HepG2 (cell line): Measurements from ENCODE around the gene RDH8. TPM values are rescaled to one million over a fixed set of nuclear protein-coding genes. Genes with fewer than 3 reads are reported as not detected.

Source experiments
- ATAC-seq: fragments of 200-7000 bp; cut with Tn5 transposase; 3 replicates; pipeline ENCODE4 v1.9.1; 2020; ENCODE audit warnings: mild to moderate bottlenecking, moderate library complexity
- BruUV-seq: library from RNA; stranded (reverse); fragments of 400-500 nt; replicated peaks from 2 replicates; lab custom pipeline; 2021; lab: Mats Ljungman, UMichigan
- CTCF ChIA-PET: fragments of 300-600 bp; formaldehyde crosslinking; extraction: SDS; loops from one replicate; lab custom pipeline; 2021; ENCODE audit warnings: low total read pairs, inconsistent platforms, low intra/inter-chr PET ratio; lab: Yijun Ruan, JAX
- POLR2A ChIA-PET: fragments of 350-600 bp; sonication (Branson Sonifier 250); formaldehyde crosslinking; loops from one replicate; lab custom pipeline; 2020; ENCODE audit warnings: antibody characterized with exemption, inconsistent platforms; lab: Yijun Ruan, JAX
- DNase-seq: peaks from one replicate; pipeline ENCODE4 v3.0.0-alpha.2; 2015; ENCODE audit warnings: low spot score
- FAIRE-seq: peaks from 3 replicates; lab custom pipeline; 2011; peaks lifted over from hg19 to GRCh38; lab: Jason Lieb, UNC
- H2AFZ ChIP-seq: one replicate; pipeline ENCODE4 v1.6.1; 2011; ENCODE audit warnings: low read length, inconsistent platforms
- H3K27ac ChIP-seq: fragments of 300-600 bp; 3 replicates; pipeline ENCODE4 v1.8.0; 2011; ENCODE audit warnings: mixed run types, mild to moderate bottlenecking, mixed read lengths, low read length, inconsistent platforms; ENCODE audit not compliant: insufficient read depth; ENCODE audit errors: extremely low read length
- H3K27me3 ChIP-seq, 2 experiments: fragments of 200-600 bp in 1 of 2; 2 replicates in 1 of 2; 3 replicates in 1 of 2; pipeline versions ENCODE4 v1.6.0 to v1.8.0; 2011; ENCODE audit warnings: low read length in 2 of 2, mild to moderate bottlenecking in 2 of 2, moderate library complexity in 2 of 2, inconsistent platforms in 1 of 2; ENCODE audit not compliant: insufficient read depth in 2 of 2, control insufficient read depth in 1 of 2
- H3K36me3 ChIP-seq, 2 experiments: fragments of 200-600 bp in 1 of 2; replicated peaks in 1 of 2; 2 replicates in 1 of 2; 3 replicates in 1 of 2; pipeline versions ENCODE4 v1.5.1 to v1.8.0; 2011; ENCODE audit warnings: low read length in 2 of 2, inconsistent platforms in 1 of 2; ENCODE audit not compliant: insufficient read depth in 2 of 2, control insufficient read depth in 1 of 2
- H3K4me1 ChIP-seq: 2 replicates; pipeline ENCODE4 v1.5.1; 2012; ENCODE audit warnings: low read length, inconsistent platforms; ENCODE audit not compliant: insufficient read depth
- H3K4me2 ChIP-seq: 2 replicates; pipeline ENCODE4 v1.6.0; 2011; ENCODE audit warnings: low read depth, low read length, inconsistent platforms
- H3K4me3 ChIP-seq, 3 experiments: fragments of 200-600 bp in 1 of 3; sonication (generic), shearing (Covaris generic) in 1 of 3; replicated peaks in 1 of 3; 2 replicates each; pipeline ENCODE4 v1.5.1; 2011 to 2016; ENCODE audit warnings: low read length in 3 of 3, inconsistent platforms in 2 of 3, low read depth in 2 of 3, mild to moderate bottlenecking in 2 of 3, control low read depth in 1 of 3, mixed read lengths in 1 of 3; ENCODE audit not compliant: insufficient read depth in 1 of 3
- H3K79me2 ChIP-seq: one replicate; pipeline ENCODE4 v1.6.1; 2011; ENCODE audit warnings: low read length, inconsistent platforms; ENCODE audit not compliant: insufficient read depth
- H3K9ac ChIP-seq: 2 replicates; pipeline ENCODE4 v1.6.0; 2011; ENCODE audit warnings: mild to moderate bottlenecking, low read depth, low read length, inconsistent platforms; ENCODE audit not compliant: insufficient read depth
- H3K9me3 ChIP-seq: 2 replicates; pipeline ENCODE4 v1.5.1; 2012; ENCODE audit warnings: mild to moderate bottlenecking, low read length
- H4K20me1 ChIP-seq: 2 replicates; pipeline ENCODE4 v1.6.0; 2011; ENCODE audit warnings: inconsistent platforms, mild to moderate bottlenecking, low read length, moderate library complexity; ENCODE audit not compliant: insufficient read depth
- LCORL ChIP-seq, 2 experiments: fragments of 450-650 bp in 1 of 2; sonication (generic) in 1 of 2; formaldehyde crosslinking in 1 of 2; IDR thresholded peaks; 2 replicates each; pipeline versions ENCODE4 v1.5.0 to v1.6.1; 2017 to 2020; ENCODE audit warnings: antibody characterized with exemption in 1 of 2, missing genetic modification reagents in 1 of 2
- WGBS: methylation state at CpG from one replicate; pipeline ENCODE4 v1.1.6; 2017; ENCODE audit warnings: low lambda C conversion rate; 5-methylcytosine and 5-hydroxymethylcytosine counted together
- in situ Hi-C: cut with HindIII; loops from 2 replicates; pipeline ENCODE4 v1.10.0; 2017; ENCODE audit warnings: low pct_unique_long_range_greater_than_20kb; ENCODE audit not compliant: extremely low pct_ligation_motif_present
- intact Hi-C: fragments of 100-400 bp; cut with micrococcal nuclease; formaldehyde crosslinking; loops from one replicate; pipeline ENCODE4 v1.10.0; 2022; ENCODE audit not compliant: unreplicated experiment
- polyA plus RNA-seq, 8 experiments: library from polyadenylated mRNA; depleted of rRNA in 3 of 8; stranded (reverse) in 7 of 8; unstranded in 1 of 8; fragments of >200 nt; fragmentation: Illumina TruSeq in 4 of 8; extraction: Trizol in 4 of 8; gene quantifications; 2 replicates each; pipeline versions ENCODE4 v1.2.1 to v1.2.3, GENCODE V29; 2011 to 2016; ENCODE audit warnings: low read depth in 4 of 8, missing spikeins in 1 of 8, mixed read lengths in 1 of 8; ENCODE audit not compliant: insufficient read depth in 1 of 8
- total RNA-seq, 5 experiments: library from RNA; depleted of rRNA; stranded (reverse); fragments of >200 nt; fragmentation: Illumina TruSeq; extraction: Trizol; gene quantifications; 2 replicates each; pipeline ENCODE4 v1.2.3, GENCODE V29; 2016; ENCODE audit warnings: low read depth in 1 of 5
- TF ChIP-seq, protein P1 (sequence below): sonication (generic); formaldehyde crosslinking; IDR thresholded peaks from 2 replicates; pipeline ENCODE4 v1.4.0; 2020; ENCODE audit warnings: missing genetic modification reagents, borderline replicate concordance
- TF ChIP-seq, protein P2 (sequence below), 2 experiments: sonication (generic) in 1 of 2; formaldehyde crosslinking in 1 of 2; IDR thresholded peaks; 2 replicates each; pipeline versions ENCODE4 v1.4.0 to v1.6.1; 2016 to 2020; ENCODE audit warnings: borderline replicate concordance in 1 of 2, low read depth in 1 of 2, mild to moderate bottlenecking in 1 of 2, missing genetic modification reagents in 1 of 2

The RDH8 gene
- total and polyA plus RNA-seq, 2 of the 13 experiments (the other 11 are each of a cell fraction or from before 2014, with no cell fraction given), result not detected

DNA sequence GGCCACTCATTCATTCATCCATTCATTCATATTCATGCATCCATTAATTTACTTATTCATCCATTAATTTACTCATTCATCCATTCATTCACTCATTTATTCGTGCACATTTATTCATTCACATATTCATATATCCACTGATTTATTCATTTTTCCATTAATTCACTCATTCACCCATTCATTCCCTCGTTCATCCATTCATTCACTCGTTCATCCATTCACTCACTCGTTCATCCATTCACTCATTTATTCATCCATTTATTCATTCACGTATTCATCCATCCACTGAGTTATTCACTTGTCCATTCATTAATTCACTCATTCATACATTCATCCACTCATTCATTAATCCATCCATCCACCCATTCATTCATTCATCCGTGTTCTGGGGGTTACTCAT lies 41.2 kb upstream of the RDH8 start:
- ATAC-seq (no peak), FAIRE-seq (no peak), DNase-seq (no peak)
- Histone ChIP-seq H3K36me3 (no peaks in the 10 kb centered on the region), H3K4me3 (no peak overlapping the region), H2AFZ (no peak overlapping the region), H3K4me1 (no peaks in the 10 kb centered on the region), H3K79me2 (no peaks in the 10 kb centered on the region), H4K20me1 (peaks cover 3% of the 10 kb centered on the region; the same call in 1 of the 2 replicates), H3K9me3 (no peaks in the 10 kb centered on the region), H3K27ac (no peak overlapping the region), H3K4me2 (no peak overlapping the region), H3K27me3 (peaks cover 1 to 4% of the 10 kb centered on the region in 2 experiments; a peak in 2 of 5 replicates), H3K9ac (no peak overlapping the region)
- WGBS, result 35% methylated on average over 6 of the region's 6 CpGs
- in situ Hi-C loops, result no loop called here
- TF ChIP-seq, protein P1, sequence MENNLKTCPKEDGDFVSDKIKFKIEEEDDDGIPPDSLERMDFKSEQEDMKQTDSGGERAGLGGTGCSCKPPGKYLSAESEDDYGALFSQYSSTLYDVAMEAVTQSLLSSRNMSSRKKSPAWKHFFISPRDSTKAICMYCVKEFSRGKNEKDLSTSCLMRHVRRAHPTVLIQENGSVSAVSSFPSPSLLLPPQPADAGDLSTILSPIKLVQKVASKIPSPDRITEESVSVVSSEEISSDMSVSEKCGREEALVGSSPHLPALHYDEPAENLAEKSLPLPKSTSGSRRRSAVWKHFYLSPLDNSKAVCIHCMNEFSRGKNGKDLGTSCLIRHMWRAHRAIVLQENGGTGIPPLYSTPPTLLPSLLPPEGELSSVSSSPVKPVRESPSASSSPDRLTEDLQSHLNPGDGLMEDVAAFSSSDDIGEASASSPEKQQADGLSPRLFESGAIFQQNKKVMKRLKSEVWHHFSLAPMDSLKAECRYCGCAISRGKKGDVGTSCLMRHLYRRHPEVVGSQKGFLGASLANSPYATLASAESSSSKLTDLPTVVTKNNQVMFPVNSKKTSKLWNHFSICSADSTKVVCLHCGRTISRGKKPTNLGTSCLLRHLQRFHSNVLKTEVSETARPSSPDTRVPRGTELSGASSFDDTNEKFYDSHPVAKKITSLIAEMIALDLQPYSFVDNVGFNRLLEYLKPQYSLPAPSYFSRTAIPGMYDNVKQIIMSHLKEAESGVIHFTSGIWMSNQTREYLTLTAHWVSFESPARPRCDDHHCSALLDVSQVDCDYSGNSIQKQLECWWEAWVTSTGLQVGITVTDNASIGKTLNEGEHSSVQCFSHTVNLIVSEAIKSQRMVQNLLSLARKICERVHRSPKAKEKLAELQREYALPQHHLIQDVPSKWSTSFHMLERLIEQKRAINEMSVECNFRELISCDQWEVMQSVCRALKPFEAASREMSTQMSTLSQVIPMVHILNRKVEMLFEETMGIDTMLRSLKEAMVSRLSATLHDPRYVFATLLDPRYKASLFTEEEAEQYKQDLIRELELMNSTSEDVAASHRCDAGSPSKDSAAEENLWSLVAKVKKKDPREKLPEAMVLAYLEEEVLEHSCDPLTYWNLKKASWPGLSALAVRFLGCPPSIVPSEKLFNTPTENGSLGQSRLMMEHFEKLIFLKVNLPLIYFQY (CRISPR knock-in tag), result no peak
- TF ChIP-seq, protein P2, sequence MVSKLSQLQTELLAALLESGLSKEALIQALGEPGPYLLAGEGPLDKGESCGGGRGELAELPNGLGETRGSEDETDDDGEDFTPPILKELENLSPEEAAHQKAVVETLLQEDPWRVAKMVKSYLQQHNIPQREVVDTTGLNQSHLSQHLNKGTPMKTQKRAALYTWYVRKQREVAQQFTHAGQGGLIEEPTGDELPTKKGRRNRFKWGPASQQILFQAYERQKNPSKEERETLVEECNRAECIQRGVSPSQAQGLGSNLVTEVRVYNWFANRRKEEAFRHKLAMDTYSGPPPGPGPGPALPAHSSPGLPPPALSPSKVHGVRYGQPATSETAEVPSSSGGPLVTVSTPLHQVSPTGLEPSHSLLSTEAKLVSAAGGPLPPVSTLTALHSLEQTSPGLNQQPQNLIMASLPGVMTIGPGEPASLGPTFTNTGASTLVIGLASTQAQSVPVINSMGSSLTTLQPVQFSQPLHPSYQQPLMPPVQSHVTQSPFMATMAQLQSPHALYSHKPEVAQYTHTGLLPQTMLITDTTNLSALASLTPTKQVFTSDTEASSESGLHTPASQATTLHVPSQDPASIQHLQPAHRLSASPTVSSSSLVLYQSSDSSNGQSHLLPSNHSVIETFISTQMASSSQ (IDR thresholded peaks at IDR 0.05; ENCODE audit: low read depth), result no peak
- TF ChIP-seq, protein P2 (CRISPR knock-in tag; IDR thresholded peaks at IDR 0.05; ENCODE audit: borderline replicate concordance), result no peak
- TF ChIP-seq LCORL (IDR thresholded peaks at IDR 0.05), result no peak
- no peak for TF ChIP-seq LCORL (CRISPR knock-in tag; IDR thresholded peaks at IDR 0.05)
- intact Hi-C loops, result no loop called here
- BruUV-seq, result no TSS peak
- POLR2A ChIA-PET, result no interaction called here
- CTCF ChIA-PET, result no interaction called here
